ENCODE measurements around the gene SETD1A. TPM values are rescaled to one million over a fixed set of nuclear protein-coding genes. Genes with fewer than 3 reads are reported as not detected.

SETD1A gene
- total RNA-seq, 1 donor from 2014 or later = 18.0 TPM

GRCh38 chr16:31029272-31029671 lies 71.7 kb downstream of the SETD1A start:
- H3K36me3 Mint-ChIP-seq (ENCODE audit: low read depth) = peaks cover 1% of the 10 kb centered on the region
- no peak for DNase-seq (ENCODE audit: low spot score)
- no peak overlapping the region for H3K4me3 Mint-ChIP-seq (ENCODE audit: unreplicated experiment)
- H3K9me3 Mint-ChIP-seq (ENCODE audit: low read depth) = no peaks in the 10 kb centered on the region
- peaks cover 13% of the 10 kb centered on the region for H3K4me1 Mint-ChIP-seq (ENCODE audit: low read depth)
- no peaks in the 10 kb centered on the region for H3K27me3 Mint-ChIP-seq (ENCODE audit: low read depth)
- TF ChIP-seq CTCF (IDR thresholded peaks at IDR 0.05) = no peak
- H3K27ac Mint-ChIP-seq (ENCODE audit: unreplicated experiment) = no peak overlapping the region

DNA sequence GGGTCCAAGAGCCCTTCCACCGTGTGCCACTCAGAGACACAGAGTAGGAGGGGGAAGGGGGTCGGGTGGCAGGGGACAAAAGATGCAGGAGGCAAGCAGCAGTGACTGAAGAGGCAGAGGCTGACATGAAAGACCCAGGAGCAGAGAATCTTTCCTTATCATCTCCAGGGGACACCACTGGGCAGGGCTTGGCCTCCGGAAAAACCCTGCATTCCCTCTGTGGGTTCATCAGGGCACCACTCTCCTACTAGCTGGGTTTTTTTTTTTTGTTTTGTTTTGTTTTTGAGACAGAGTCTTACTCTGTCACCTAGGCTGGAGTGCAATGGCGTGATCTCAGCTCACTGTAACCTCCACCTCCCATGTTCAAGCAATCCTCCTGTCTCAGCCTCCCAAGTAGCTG lies 73.7 kb downstream of the SETD1A start:
- no peak overlapping the region for H3K27ac Mint-ChIP-seq (ENCODE audit: unreplicated experiment)
- no peak overlapping the region for H3K4me3 Mint-ChIP-seq (ENCODE audit: unreplicated experiment)
- peaks cover 4% of the 10 kb centered on the region for H3K36me3 Mint-ChIP-seq (ENCODE audit: low read depth)
- H3K27me3 Mint-ChIP-seq (ENCODE audit: low read depth) = no peaks in the 10 kb centered on the region
- H3K9me3 Mint-ChIP-seq (ENCODE audit: low read depth) = no peaks in the 10 kb centered on the region
- peaks cover 18% of the 10 kb centered on the region for H3K4me1 Mint-ChIP-seq (ENCODE audit: low read depth)
- no peak for TF ChIP-seq CTCF (IDR thresholded peaks at IDR 0.05)
- DNase-seq (ENCODE audit: low spot score) = no peak

GRCh38 chr16:31032736-31033708 lies 75.5 kb downstream of the SETD1A start, which contains the start of gene STX4:
STX4 (plus strand) TSS chr16:31033558; CDS start chr16:31033806, 248 bp downstream.
- peaks cover 18% of the 10 kb centered on the region for H3K4me1 Mint-ChIP-seq (ENCODE audit: low read depth)
- peak; percentile 97 for DNase-seq (ENCODE audit: low spot score)
- H3K4me3 Mint-ChIP-seq (ENCODE audit: unreplicated experiment) = peak within 1 kb of the TSS; percentile 94

GRCh38 chr16:31033709-31034492 lies 76.3 kb downstream of the SETD1A start:
- Mint-ChIP-seq H3K27me3 (ENCODE audit: low read depth) (no peaks in the 10 kb centered on the region), H3K27ac (ENCODE audit: unreplicated experiment) (peak overlapping the region; percentile 95), H3K9me3 (ENCODE audit: low read depth) (no peaks in the 10 kb centered on the region), H3K36me3 (ENCODE audit: low read depth) (peaks cover 13% of the 10 kb centered on the region), H3K4me3 (ENCODE audit: unreplicated experiment) (peak overlapping the region; percentile 94), H3K4me1 (ENCODE audit: low read depth) (peaks cover 18% of the 10 kb centered on the region)
- peak; percentile 3 for TF ChIP-seq CTCF (IDR thresholded peaks at IDR 0.05)
- no peak for DNase-seq (ENCODE audit: low spot score)

More at GRCh38 chr16:31032736-31033708, 75.5 kb downstream of the SETD1A start, which contains the start of gene STX4:
- TF ChIP-seq CTCF (IDR thresholded peaks at IDR 0.05) = peak; percentile 27
- Mint-ChIP-seq H3K27me3 (ENCODE audit: low read depth) (no peaks in the 10 kb centered on the region), H3K27ac (ENCODE audit: unreplicated experiment) (peak within 1 kb of the TSS; percentile 95), H3K9me3 (ENCODE audit: low read depth) (no peaks in the 10 kb centered on the region), H3K36me3 (ENCODE audit: low read depth) (peaks cover 8% of the 10 kb centered on the region)

Other genes starting within 250 kb of the SETD1A start
- 18.8 to 28.1 TPM (median 19.0 TPM) in 3 replicates for gene PHKG2, start 209.3 kb upstream of the SETD1A start, total RNA-seq
- 6.3 to 10.0 TPM (median 7.1 TPM) in 3 replicates for gene CFAP119, start 195.7 kb upstream of the SETD1A start, total RNA-seq
- 71.1 to 104 TPM (median 78.6 TPM) in 3 replicates for gene RNF40, start 195.4 kb upstream of the SETD1A start, total RNA-seq
- 18.8 to 20.2 TPM (median 18.9 TPM) in 3 replicates for gene ZNF629, start 170.5 kb upstream of the SETD1A start, total RNA-seq
- gene BCL7C, start 63.7 kb upstream of the SETD1A start, total RNA-seq = 34.6 to 37.5 TPM (median 37.3 TPM) in 3 replicates
- 3.7 to 5.7 TPM (median 4.2 TPM) in 3 replicates for gene CTF1, start 61.1 kb upstream of the SETD1A start, total RNA-seq
- 19.4 to 21.5 TPM (median 20.5 TPM) in 3 replicates for gene FBXL19, start 34.2 kb upstream of the SETD1A start, total RNA-seq
- 10.3 to 16.0 TPM (median 15.6 TPM) in 3 replicates for gene ORAI3, start 8.7 kb upstream of the SETD1A start, total RNA-seq
- gene HSD3B7, start 27.5 kb downstream of the SETD1A start, total RNA-seq = 10.8 to 12.4 TPM (median 12.3 TPM) in 3 replicates
- 1.4 to 4.0 TPM (median 1.7 TPM) in 3 replicates for gene STX1B, start 52.9 kb downstream of the SETD1A start, total RNA-seq
- gene STX4, start 75.8 kb downstream of the SETD1A start, total RNA-seq = 43.4 to 54.1 TPM (median 48.0 TPM) in 3 replicates
- 14.1 to 18.9 TPM (median 15.2 TPM) in 3 replicates for gene ZNF668, start 116.5 kb downstream of the SETD1A start, total RNA-seq
- 13.8 to 17.3 TPM (median 15.2 TPM) in 3 replicates for gene ZNF646, start 116.7 kb downstream of the SETD1A start, total RNA-seq
- gene PRSS53, start 131.2 kb downstream of the SETD1A start, total RNA-seq = 3.3 to 7.0 TPM (median 5.9 TPM) in 3 replicates
- gene VKORC1, start 137.0 kb downstream of the SETD1A start, total RNA-seq = 167 to 199 TPM (median 193 TPM) in 3 replicates
- 36.3 to 44.5 TPM (median 41.9 TPM) in 3 replicates for gene BCKDK, start 150.6 kb downstream of the SETD1A start, total RNA-seq
- gene KAT8, start 159.9 kb downstream of the SETD1A start, total RNA-seq = 28.3 to 43.2 TPM (median 34.7 TPM) in 3 replicates
- not detected in 3 replicates for gene PRSS8, start 178.0 kb downstream of the SETD1A start, total RNA-seq
- 0.35 to 0.39 TPM in 2 of 3 replicates, not detected in the other for gene PRSS36, start 192.3 kb downstream of the SETD1A start, total RNA-seq
- 226 to 414 TPM (median 231 TPM) in 3 replicates for gene FUS, start 222.4 kb downstream of the SETD1A start, total RNA-seq
- 2.7 to 2.9 TPM (median 2.8 TPM) in 3 replicates for gene PYCARD, start 245.0 kb downstream of the SETD1A start, total RNA-seq